ENCODE results near the gene L3MBTL2. TPM values are rescaled to one million over a fixed set of nuclear protein-coding genes. Genes with fewer than 3 reads are reported as not detected.

L3MBTL2 gene
- total RNA-seq, 1 donor from 2014 or later: 26.4 TPM

- Mint-ChIP-seq H3K36me3 (peaks cover 14% of the 10 kb centered on the region), H3K27me3 (ENCODE audit: low read depth) (no peaks in the 10 kb centered on the region), H3K27ac (no peak overlapping the region), H3K9me3 (no peaks in the 10 kb centered on the region), H3K4me3 (no peak overlapping the region), H3K4me1 (no peaks in the 10 kb centered on the region)
- no peak for DNase-seq (ENCODE audit: low spot score in 2 of 2, unreplicated experiment in 2 of 2)
- no peak for TF ChIP-seq CTCF (IDR thresholded peaks at IDR 0.05; ENCODE audit: unreplicated experiment)
These were observed 21.9 kb downstream of the L3MBTL2 start for GRCh38 chr22:41226723-41227655.

- H3K36me3 Mint-ChIP-seq: peaks cover 11% of the 10 kb centered on the region
- H3K4me1 Mint-ChIP-seq: no peaks in the 10 kb centered on the region
- H3K27ac Mint-ChIP-seq: no peak overlapping the region
- no peak overlapping the region for H3K4me3 Mint-ChIP-seq
- no peaks in the 10 kb centered on the region for H3K9me3 Mint-ChIP-seq
- DNase-seq (ENCODE audit: low spot score in 2 of 2, unreplicated experiment in 2 of 2): no peak
- TF ChIP-seq CTCF (IDR thresholded peaks at IDR 0.05; ENCODE audit: unreplicated experiment): no peak
- no peaks in the 10 kb centered on the region for H3K27me3 Mint-ChIP-seq (ENCODE audit: low read depth)
These were observed 24.1 kb downstream of the L3MBTL2 start for GRCh38 chr22:41229215-41229614.

GRCh38 chr22:41229730-41230400 is 24.8 kb downstream of the L3MBTL2 start:
- Mint-ChIP-seq H3K4me1 (no peaks in the 10 kb centered on the region), H3K27ac (no peak overlapping the region), H3K36me3 (peaks cover 7% of the 10 kb centered on the region), H3K9me3 (no peaks in the 10 kb centered on the region), H3K27me3 (ENCODE audit: low read depth) (no peaks in the 10 kb centered on the region), H3K4me3 (no peak overlapping the region)
- TF ChIP-seq CTCF (IDR thresholded peaks at IDR 0.05; ENCODE audit: unreplicated experiment): no peak
- DNase-seq (ENCODE audit: low spot score in 2 of 2, unreplicated experiment in 2 of 2): no peak

- no peak for TF ChIP-seq CTCF (IDR thresholded peaks at IDR 0.05; ENCODE audit: unreplicated experiment)
- H3K4me1 Mint-ChIP-seq: no peaks in the 10 kb centered on the region
- no peaks in the 10 kb centered on the region for H3K9me3 Mint-ChIP-seq
- H3K36me3 Mint-ChIP-seq: peaks cover 7% of the 10 kb centered on the region
- no peak overlapping the region for H3K27ac Mint-ChIP-seq
- no peak for DNase-seq (ENCODE audit: low spot score in 2 of 2, unreplicated experiment in 2 of 2)
- H3K27me3 Mint-ChIP-seq (ENCODE audit: low read depth): no peaks in the 10 kb centered on the region
- no peak overlapping the region for H3K4me3 Mint-ChIP-seq
These were observed 25.3 kb downstream of the L3MBTL2 start for GRCh38 chr22:41230401-41230785.

GRCh38 chr22:41231369-41231768 is 26.3 kb downstream of the L3MBTL2 start:
- H3K4me1 Mint-ChIP-seq: no peaks in the 10 kb centered on the region

More at GRCh38 chr22:41231369-41231768, 26.3 kb downstream of the L3MBTL2 start:
- Mint-ChIP-seq H3K27ac (no peak overlapping the region), H3K36me3 (peaks cover 7% of the 10 kb centered on the region), H3K4me3 (no peak overlapping the region), H3K9me3 (no peaks in the 10 kb centered on the region), H3K27me3 (ENCODE audit: low read depth) (no peaks in the 10 kb centered on the region)
- no peak for DNase-seq (ENCODE audit: low spot score in 2 of 2, unreplicated experiment in 2 of 2)
- TF ChIP-seq CTCF (IDR thresholded peaks at IDR 0.05; ENCODE audit: unreplicated experiment): no peak

Data from mesothelial cell of epicardium (in vitro differentiated cells).